GM23338 (cell line): ENCODE measurements around the gene MCAT. TPM values are rescaled to one million over a fixed set of nuclear protein-coding genes. Genes with fewer than 3 reads are reported as not detected.

ENCODE experiments used
- ATAC-seq: fragments of 200-7000 bp; cut with Tn5 transposase; 3 replicates; pipeline ENCODE4 v1.9.1; 2020
- DNase-seq: peaks from one replicate; pipeline ENCODE4 v3.0.0-alpha.2; 2015; ENCODE audit warnings: low spot score
- H2AFZ ChIP-seq: fragments of 200-600 bp; sonication (generic); 2 replicates; pipeline ENCODE4 v1.8.0; 2016; ENCODE audit warnings: antibody characterized with exemption, mild to moderate bottlenecking, moderate library complexity
- H3F3A ChIP-seq: fragments of 200-600 bp; sonication (generic); replicated peaks from 2 replicates; pipeline ENCODE4 v1.8.0; 2017; ENCODE audit warnings: antibody characterized with exemption, mixed run types, low read depth
- H3K27ac ChIP-seq: fragments of 200-600 bp; sonication (generic); 2 replicates; pipeline ENCODE4 v1.6.1; 2016; ENCODE audit warnings: low read depth
- H3K27me3 ChIP-seq: fragments of 200-600 bp; sonication (generic); 2 replicates; pipeline ENCODE4 v1.8.0; 2016; ENCODE audit warnings: mild to moderate bottlenecking, mixed run types, moderate library complexity; ENCODE audit not compliant: insufficient read depth
- H3K36me3 ChIP-seq: fragments of 200-600 bp; sonication (generic); 2 replicates; pipeline ENCODE4 v1.8.0; 2016; ENCODE audit warnings: mild to moderate bottlenecking; ENCODE audit not compliant: insufficient read depth
- H3K4me1 ChIP-seq: fragments of 200-600 bp; sonication (generic); 2 replicates; pipeline ENCODE4 v1.8.0; 2016; ENCODE audit warnings: mild to moderate bottlenecking, moderate library complexity; ENCODE audit not compliant: insufficient read depth
- H3K4me2 ChIP-seq: fragments of 200-600 bp; sonication (generic); 2 replicates; pipeline ENCODE4 v1.7.1; 2017; ENCODE audit warnings: mixed run types
- H3K4me3 ChIP-seq: fragments of 200-600 bp; sonication (generic); 2 replicates; pipeline ENCODE4 v1.6.1; 2016; ENCODE audit warnings: mixed run types
- H3K79me2 ChIP-seq: fragments of 200-600 bp; sonication (generic); replicated peaks from 2 replicates; pipeline ENCODE4 v1.8.0; 2017; ENCODE audit warnings: mild to moderate bottlenecking; ENCODE audit not compliant: insufficient read depth
- H3K9me2 ChIP-seq: fragments of 200-600 bp; sonication (generic); 2 replicates; pipeline ENCODE4 v1.8.0; 2017; ENCODE audit not compliant: insufficient read depth
- H4K20me1 ChIP-seq: fragments of 200-600 bp; sonication (generic); replicated peaks from 2 replicates; pipeline ENCODE4 v1.8.0; 2017; ENCODE audit warnings: mild to moderate bottlenecking; ENCODE audit not compliant: insufficient read depth
- H3K27ac Mint-ChIP-seq: 2 replicates; pipeline ENCODE4 v1.8.0; 2020; ENCODE audit warnings: inconsistent platforms, mild to moderate bottlenecking, moderate library complexity, mixed read lengths
- H3K27me3 Mint-ChIP-seq: 3 replicates; pipeline ENCODE4 v1.8.0; 2022; ENCODE audit warnings: low read depth, mild to moderate bottlenecking, moderate library complexity, mixed read lengths, inconsistent platforms; ENCODE audit not compliant: insufficient read depth, poor library complexity
- H3K36me3 Mint-ChIP-seq: 3 replicates; pipeline ENCODE4 v1.8.0; 2021; ENCODE audit warnings: low read depth, mild to moderate bottlenecking, inconsistent platforms, moderate library complexity, mixed read lengths
- H3K4me1 Mint-ChIP-seq: 3 replicates; pipeline ENCODE4 v1.8.0; 2020; ENCODE audit warnings: mild to moderate bottlenecking, inconsistent platforms, mixed read lengths
- H3K4me3 Mint-ChIP-seq: 3 replicates; pipeline ENCODE4 v1.8.0; 2021; ENCODE audit warnings: moderate library complexity, mild to moderate bottlenecking, inconsistent platforms, mixed read lengths
- H3K9me3 Mint-ChIP-seq: 3 replicates; pipeline ENCODE4 v1.8.0; 2020; ENCODE audit warnings: moderate library complexity, mild to moderate bottlenecking, inconsistent platforms, mixed read lengths
- CREB1 ChIP-seq: fragments of 250-450 bp; sonication (Bioruptor Pico); IDR thresholded peaks from 2 replicates; pipeline ENCODE4 v1.5.0; 2020; ENCODE audit warnings: low read depth, mild to moderate bottlenecking, moderate library complexity
- CTCF ChIP-seq, 2 experiments: fragments of 200-600 bp in 1 of 2; sonication (generic) in 1 of 2; conservative IDR thresholded peaks; 2 replicates each; pipeline versions ENCODE4 v1.5.1 to v1.6.1; 2016 to 2017; ENCODE audit warnings: antibody characterized with exemption in 2 of 2, low read depth in 2 of 2, mild to moderate bottlenecking in 2 of 2, moderate library complexity in 1 of 2
- ETS1 ChIP-seq: IDR thresholded peaks from 2 replicates; pipeline ENCODE4 v1.6.1; 2016; ENCODE audit warnings: antibody characterized with exemption
- EZH2 ChIP-seq: fragments of 200-600 bp; sonication (generic); IDR thresholded peaks from one replicate; pipeline ENCODE4 v1.8.0; 2017; ENCODE audit warnings: antibody characterized with exemption, mild to moderate bottlenecking, low read depth; ENCODE audit not compliant: unreplicated experiment
- JUNB ChIP-seq: IDR thresholded peaks from one replicate; pipeline ENCODE4 v1.6.1; 2016; ENCODE audit warnings: antibody characterized with exemption; ENCODE audit not compliant: unreplicated experiment
- NANOG ChIP-seq: IDR thresholded peaks from 2 replicates; pipeline ENCODE4 v1.6.1; 2016; ENCODE audit warnings: antibody characterized with exemption, borderline replicate concordance
- POLR2AphosphoS5 ChIP-seq: IDR thresholded peaks from 2 replicates; pipeline ENCODE4 v1.6.1; 2016; ENCODE audit warnings: antibody characterized with exemption, low read depth
- REST ChIP-seq: IDR thresholded peaks from one replicate; pipeline ENCODE4 v1.6.1; 2018; ENCODE audit warnings: antibody characterized with exemption; ENCODE audit not compliant: unreplicated experiment
- ZNF331 ChIP-seq: fragments of 250-450 bp; sonication (Bioruptor Pico); IDR thresholded peaks from 2 replicates; pipeline ENCODE4 v1.5.0; 2020; ENCODE audit warnings: low read depth, mild to moderate bottlenecking, moderate library complexity
- ZNF462 ChIP-seq: fragments of 250-450 bp; sonication (Bioruptor Pico); IDR thresholded peaks from 2 replicates; pipeline ENCODE4 v1.5.0; 2020; ENCODE audit warnings: mild to moderate bottlenecking, moderate library complexity
- polyA plus RNA-seq: library from polyadenylated mRNA; unstranded; fragments of >200 nt; fragmentation: Nextera tagmentation; extraction: Ambion mirVana; gene quantifications from 2 replicates; pipeline ENCODE4 v1.2.1, GENCODE V29; 2016
- total RNA-seq: library from RNA; depleted of rRNA; stranded (reverse); fragments of >200 nt; shearing (Covaris generic); gene quantifications from 2 replicates; pipeline ENCODE4 v1.2.3, GENCODE V29; 2014

Gene MCAT
- total and polyA plus RNA-seq, 2 experiments from 2014 or later = 9.7 to 16.9 TPM

GRCh38 chr22:43157874-43158546 lies 14.8 kb upstream of the MCAT start (continued):
- TF ChIP-seq CTCF (conservative IDR thresholded peaks at IDR 0.05; ENCODE audit: low read depth in 2 of 2) (no peak), REST (no peak), ZNF331 (CRISPR knock-in tag) (no peak), CREB1 (CRISPR knock-in tag) (no peak), EZH2 (no peak), ETS1 (no peak)

- no peaks in the 10 kb centered on the region for H3K9me2 ChIP-seq
- Mint-ChIP-seq H3K4me3 (no peak overlapping the region), H3K4me1 (peaks cover 6% of the 10 kb centered on the region), H3K9me3 (no peaks in the 10 kb centered on the region), H3K27ac (no peak overlapping the region), H3K36me3 (no peaks in the 10 kb centered on the region), H3K27me3 (peaks cover 16% of the 10 kb centered on the region)
- no peaks in the 10 kb centered on the region for H4K20me1 ChIP-seq
- H3K27ac ChIP-seq = no peak overlapping the region
- ATAC-seq = no peak
- peaks cover 9% of the 10 kb centered on the region for H3K27me3 ChIP-seq
- H3K4me3 ChIP-seq = no peak overlapping the region
- DNase-seq = no peak
- H3K4me2 ChIP-seq = no peak overlapping the region
- no peaks in the 10 kb centered on the region for H3K79me2 ChIP-seq
- H2AFZ ChIP-seq = no peak overlapping the region
- no peaks in the 10 kb centered on the region for H3K36me3 ChIP-seq
- no peaks in the 10 kb centered on the region for H3K4me1 ChIP-seq
- no peaks in the 10 kb centered on the region; the same call in 1 of the 2 replicates for H3F3A ChIP-seq
- TF ChIP-seq NANOG (no peak), ZNF462 (CRISPR knock-in tag) (no peak), JUNB (no peak), POLR2AphosphoS5 (no peak), CTCF (conservative IDR thresholded peaks at IDR 0.05; ENCODE audit: low read depth in 2 of 2) (no peak)
Measured at GRCh38 chr22:43156413-43156812, 13.2 kb upstream of the MCAT start.
